ENCODE measurements around the gene TM6SF1. TPM values are rescaled to one million over a fixed set of nuclear protein-coding genes. Genes with fewer than 3 reads are reported as not detected.

TM6SF1 gene
- total RNA-seq, 1 experiment from 2014 or later = 0.79 TPM

DNA sequence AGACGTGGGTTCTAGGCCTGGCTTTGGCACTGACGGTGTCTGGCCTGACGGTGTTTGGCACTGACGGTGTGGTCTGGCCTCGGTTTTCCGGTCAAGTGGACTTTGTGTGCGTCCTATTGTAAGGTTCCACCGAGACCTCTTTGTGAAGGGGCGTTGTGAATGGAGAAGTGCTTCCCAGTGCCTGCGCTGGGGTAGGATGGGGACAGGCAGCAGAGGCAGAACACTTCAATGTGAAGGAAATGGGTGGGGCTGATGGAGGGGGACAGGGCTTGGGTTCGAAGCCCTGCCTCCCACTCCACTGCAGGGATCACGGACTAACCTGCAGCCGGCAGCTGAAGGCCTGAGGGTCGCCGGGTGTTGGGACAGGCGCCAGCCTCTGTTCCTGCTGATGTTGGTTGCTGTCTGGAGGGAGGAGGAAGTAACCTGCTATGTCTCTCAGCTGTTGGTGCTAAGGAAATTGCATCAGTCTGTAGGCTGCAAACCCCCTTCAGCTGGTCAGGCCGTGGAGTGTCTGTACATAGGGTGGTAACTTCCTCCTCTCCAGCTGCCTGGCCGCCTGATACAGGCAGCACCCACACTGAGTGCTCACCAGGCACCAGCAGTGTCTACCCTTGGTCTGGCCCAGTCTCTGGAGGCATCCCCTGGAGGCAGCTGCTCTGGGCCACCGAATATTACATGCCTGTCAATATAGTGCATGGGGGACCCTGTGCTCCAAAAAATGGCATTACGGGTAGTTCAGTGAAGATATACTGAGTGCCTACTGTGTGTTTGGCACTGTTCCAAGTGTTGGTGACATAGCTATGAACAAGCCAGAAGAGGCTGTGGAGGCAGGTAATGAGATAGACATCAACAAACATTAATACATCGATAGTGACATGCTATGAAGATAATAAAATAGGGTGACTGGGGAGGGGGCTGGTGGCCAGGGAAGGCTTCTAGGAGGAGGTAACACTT lies 1.1 kb downstream of the TM6SF1 start:
- Mint-ChIP-seq H3K27ac (no peak overlapping the region), H3K4me1 (peaks cover 9% of the 10 kb centered on the region), H3K27me3 (ENCODE audit: low read depth) (peaks cover 52% of the 10 kb centered on the region), H3K4me3 (peak overlapping the region; percentile 66), H3K36me3 (no peaks in the 10 kb centered on the region), H3K9me3 (peaks cover 10% of the 10 kb centered on the region)
- CTCF ChIA-PET = interaction anchor here (0.9 to 1.2 kb wide), 2 partner anchors 97 to 328 kb away, joined by 3 read pairs; partner anchors contain the start of gene C15orf40
- peak; percentile 16 for ATAC-seq
- POLR2A ChIA-PET = interaction anchor here (0.6 to 1.1 kb wide), 3 partner anchors 20 to 96 kb away, joined by 3 read pairs; no protein-coding TSS in a partner anchor
- DNase-seq (ENCODE audit: low spot score) = no peak
- no peak for TF ChIP-seq ZNF396 (CRISPR knock-in tag; IDR thresholded peaks at IDR 0.05; ENCODE audit: borderline replicate concordance)
- no peak for TF ChIP-seq ZNF671 (CRISPR knock-in tag; IDR thresholded peaks at IDR 0.05)
- no peak for TF ChIP-seq IRF1 (CRISPR knock-in tag; IDR thresholded peaks at IDR 0.05)

DNA sequence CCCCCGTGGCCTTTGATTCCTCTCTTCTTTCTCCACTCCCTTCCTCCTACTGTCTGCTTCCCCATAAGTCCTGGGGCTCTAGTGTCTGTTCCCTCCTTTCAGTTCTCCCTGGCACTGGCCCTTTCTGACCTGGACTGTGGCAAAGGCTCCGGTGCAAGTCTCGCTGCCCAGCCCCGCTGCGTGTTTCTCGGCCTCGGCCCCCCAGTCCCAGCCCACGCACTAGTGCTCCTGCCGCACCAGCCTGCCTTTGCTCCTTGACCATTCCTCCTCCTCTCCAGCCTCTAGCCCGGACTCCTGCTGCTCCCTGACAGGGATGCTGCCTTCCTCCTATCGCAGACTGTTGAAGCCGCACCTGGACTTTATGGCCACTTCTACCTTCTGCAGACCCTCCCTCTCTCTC lies 2.1 kb downstream of the TM6SF1 start:
- POLR2A ChIA-PET = no interaction called here
- DNase-seq (ENCODE audit: low spot score) = no peak
- Mint-ChIP-seq H3K9me3 (peaks cover 10% of the 10 kb centered on the region), H3K4me3 (no peak overlapping the region), H3K4me1 (peaks cover 9% of the 10 kb centered on the region), H3K27me3 (ENCODE audit: low read depth) (peaks cover 46% of the 10 kb centered on the region), H3K36me3 (no peaks in the 10 kb centered on the region), H3K27ac (no peak overlapping the region)
- ATAC-seq = no peak
- CTCF ChIA-PET = no interaction called here
- TF ChIP-seq ARID4B (CRISPR knock-in tag; IDR thresholded peaks at IDR 0.05; ENCODE audit: borderline replicate concordance) (no peak), MYBL2 (CRISPR knock-in tag; IDR thresholded peaks at IDR 0.05) (no peak), OVOL2 (CRISPR knock-in tag; IDR thresholded peaks at IDR 0.05; ENCODE audit: borderline replicate concordance) (no peak), PRRX2 (CRISPR knock-in tag; IDR thresholded peaks at IDR 0.05) (no peak), ETV6 (CRISPR knock-in tag; IDR thresholded peaks at IDR 0.05) (no peak), HMGXB4 (CRISPR knock-in tag; IDR thresholded peaks at IDR 0.05) (no peak), ZBTB21 (CRISPR knock-in tag; IDR thresholded peaks at IDR 0.05; ENCODE audit: borderline replicate concordance) (no peak), GRHL2 (CRISPR knock-in tag; IDR thresholded peaks at IDR 0.05; ENCODE audit: insufficient replicate concordance, severe bottlenecking) (no peak), SMAD3 (CRISPR knock-in tag; IDR thresholded peaks at IDR 0.05; ENCODE audit: borderline replicate concordance) (no peak), ESRRA (CRISPR knock-in tag; IDR thresholded peaks at IDR 0.05; ENCODE audit: borderline replicate concordance) (no peak), MLX (CRISPR knock-in tag; IDR thresholded peaks at IDR 0.05) (no peak), ZNF671 (CRISPR knock-in tag; IDR thresholded peaks at IDR 0.05) (no peak), ZNF138 (CRISPR knock-in tag; conservative IDR thresholded peaks at IDR 0.05) (no peak)
- TF ChIP-seq, protein P1, sequence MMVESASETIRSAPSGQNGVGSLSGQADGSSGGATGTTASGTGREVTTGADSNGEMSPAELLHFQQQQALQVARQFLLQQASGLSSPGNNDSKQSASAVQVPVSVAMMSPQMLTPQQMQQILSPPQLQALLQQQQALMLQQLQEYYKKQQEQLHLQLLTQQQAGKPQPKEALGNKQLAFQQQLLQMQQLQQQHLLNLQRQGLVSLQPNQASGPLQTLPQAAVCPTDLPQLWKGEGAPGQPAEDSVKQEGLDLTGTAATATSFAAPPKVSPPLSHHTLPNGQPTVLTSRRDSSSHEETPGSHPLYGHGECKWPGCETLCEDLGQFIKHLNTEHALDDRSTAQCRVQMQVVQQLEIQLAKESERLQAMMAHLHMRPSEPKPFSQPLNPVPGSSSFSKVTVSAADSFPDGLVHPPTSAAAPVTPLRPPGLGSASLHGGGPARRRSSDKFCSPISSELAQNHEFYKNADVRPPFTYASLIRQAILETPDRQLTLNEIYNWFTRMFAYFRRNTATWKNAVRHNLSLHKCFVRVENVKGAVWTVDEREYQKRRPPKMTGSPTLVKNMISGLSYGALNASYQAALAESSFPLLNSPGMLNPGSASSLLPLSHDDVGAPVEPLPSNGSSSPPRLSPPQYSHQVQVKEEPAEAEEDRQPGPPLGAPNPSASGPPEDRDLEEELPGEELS (CRISPR knock-in tag; IDR thresholded peaks at IDR 0.05) = no peak
- TF ChIP-seq, protein P2, sequence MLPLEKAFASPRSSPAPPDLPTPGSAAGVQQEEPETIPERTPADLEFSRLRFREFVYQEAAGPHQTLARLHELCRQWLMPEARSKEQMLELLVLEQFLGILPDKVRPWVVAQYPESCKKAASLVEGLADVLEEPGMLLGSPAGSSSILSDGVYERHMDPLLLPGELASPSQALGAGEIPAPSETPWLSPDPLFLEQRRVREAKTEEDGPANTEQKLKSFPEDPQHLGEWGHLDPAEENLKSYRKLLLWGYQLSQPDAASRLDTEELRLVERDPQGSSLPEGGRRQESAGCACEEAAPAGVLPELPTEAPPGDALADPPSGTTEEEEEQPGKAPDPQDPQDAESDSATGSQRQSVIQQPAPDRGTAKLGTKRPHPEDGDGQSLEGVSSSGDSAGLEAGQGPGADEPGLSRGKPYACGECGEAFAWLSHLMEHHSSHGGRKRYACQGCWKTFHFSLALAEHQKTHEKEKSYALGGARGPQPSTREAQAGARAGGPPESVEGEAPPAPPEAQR (CRISPR knock-in tag; IDR thresholded peaks at IDR 0.05) = no peak
- TF ChIP-seq, protein P3, sequence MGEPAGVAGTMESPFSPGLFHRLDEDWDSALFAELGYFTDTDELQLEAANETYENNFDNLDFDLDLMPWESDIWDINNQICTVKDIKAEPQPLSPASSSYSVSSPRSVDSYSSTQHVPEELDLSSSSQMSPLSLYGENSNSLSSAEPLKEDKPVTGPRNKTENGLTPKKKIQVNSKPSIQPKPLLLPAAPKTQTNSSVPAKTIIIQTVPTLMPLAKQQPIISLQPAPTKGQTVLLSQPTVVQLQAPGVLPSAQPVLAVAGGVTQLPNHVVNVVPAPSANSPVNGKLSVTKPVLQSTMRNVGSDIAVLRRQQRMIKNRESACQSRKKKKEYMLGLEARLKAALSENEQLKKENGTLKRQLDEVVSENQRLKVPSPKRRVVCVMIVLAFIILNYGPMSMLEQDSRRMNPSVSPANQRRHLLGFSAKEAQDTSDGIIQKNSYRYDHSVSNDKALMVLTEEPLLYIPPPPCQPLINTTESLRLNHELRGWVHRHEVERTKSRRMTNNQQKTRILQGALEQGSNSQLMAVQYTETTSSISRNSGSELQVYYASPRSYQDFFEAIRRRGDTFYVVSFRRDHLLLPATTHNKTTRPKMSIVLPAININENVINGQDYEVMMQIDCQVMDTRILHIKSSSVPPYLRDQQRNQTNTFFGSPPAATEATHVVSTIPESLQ (CRISPR knock-in tag; IDR thresholded peaks at IDR 0.05) = no peak
